ENCODE results near the gene CREM. TPM values are rescaled to one million over a fixed set of nuclear protein-coding genes. Genes with fewer than 3 reads are reported as not detected.

The CREM gene
- total and polyA plus RNA-seq, 7 donors, result 25.9 to 76.0 (median 37.5) TPM

- Histone ChIP-seq H3K4me1 (peaks cover 0 to 19% (median 10%) of the 10 kb centered on the region in 4 donors), H3K27ac (peak overlapping the region in 1 of 4 donors; percentile 6), H3K36me3 (no peaks in the 10 kb centered on the region), H3K27me3 (no peaks in the 10 kb centered on the region), H3K9me3 (no peaks in the 10 kb centered on the region), H3K4me3 (no peak overlapping the region)
- TF ChIP-seq CTCF (IDR thresholded peaks at IDR 0.05), result no peak
- no peak for TF ChIP-seq POLR2A (IDR thresholded peaks at IDR 0.05)
- TF ChIP-seq POLR2AphosphoS5 (IDR thresholded peaks at IDR 0.05), result no peak
- TF ChIP-seq EP300 (IDR thresholded peaks at IDR 0.05), result no peak
- 71 to 84% methylated on average over 6 of the region's 6 CpGs for WGBS, 2 donors
- DNase-seq, result no peak
- intact Hi-C loops (cut with DNase I), result no loop called here
Observed at GRCh38 chr10:35124540-35124939, 2.1 kb upstream of the CREM start.

- H3K27ac ChIP-seq, result peak overlapping the region; percentile 97 to 100 (median 98)
- H3K4me3 ChIP-seq, result peak overlapping the region; percentile 66 to 98 (median 83)
- WGBS, 2 donors, result 63 to 66% methylated on average over 13 of the region's 13 CpGs
- no peak for DNase-seq
- H3K4me1 ChIP-seq, result peaks cover 0 to 24% (median 13%) of the 10 kb centered on the region in 4 donors
- no peaks in the 10 kb centered on the region for H3K9me3 ChIP-seq
- H3K36me3 ChIP-seq, result no peaks in the 10 kb centered on the region
- intact Hi-C loops (cut with DNase I), result loop anchor here (1.0 to 5.0 kb wide), 2 partner anchors 36 to 211 kb away; partner anchors contain the start of genes CCNY and CUL2
- TF ChIP-seq EP300 (IDR thresholded peaks at IDR 0.05) (no peak), POLR2AphosphoS5 (IDR thresholded peaks at IDR 0.05) (no peak), CTCF (IDR thresholded peaks at IDR 0.05) (no peak)
- no peaks in the 10 kb centered on the region for H3K27me3 ChIP-seq
Observed at GRCh38 chr10:35126062-35126529, 550 bp upstream of the CREM start.

- Histone ChIP-seq H3K27ac (peak overlapping the region; percentile 97 to 100 (median 98)), H3K4me3 (peak overlapping the region; percentile 66 to 98 (median 83)), H3K4me1 (peaks cover 0 to 28% (median 13%) of the 10 kb centered on the region in 4 donors), H3K27me3 (no peaks in the 10 kb centered on the region), H3K36me3 (no peaks in the 10 kb centered on the region), H3K9me3 (no peaks in the 10 kb centered on the region)
- TF ChIP-seq POLR2AphosphoS5 (IDR thresholded peaks at IDR 0.05), result peak in 3 of 4 donors; percentile 27 to 47 (median 38)
- TF ChIP-seq EP300 (IDR thresholded peaks at IDR 0.05), result no peak
- TF ChIP-seq POLR2A (IDR thresholded peaks at IDR 0.05), result no peak
- no peak for TF ChIP-seq CTCF (IDR thresholded peaks at IDR 0.05)
- intact Hi-C loops (cut with DNase I), result loop anchor here (1.0 to 5.0 kb wide), 2 partner anchors 68 to 210 kb away; partner anchors contain the start of gene CCNY
- 0% methylated on average over 56 of the region's 56 CpGs for WGBS, 2 donors
- DNase-seq, result peak; percentile 87
Observed at GRCh38 chr10:35127289-35127891, 744 bp downstream of the CREM start.

GRCh38 chr10:35129185-35129674, 2.6 kb downstream of the CREM start:
- intact Hi-C loops (cut with DNase I), result loop anchor here (5.0 kb wide), 1 partner anchor 208 kb away; the partner anchor contains the start of gene CCNY
- peak overlapping the region in 1 of 4 donors; percentile 97 for H3K27ac ChIP-seq
- DNase-seq, result no peak
- no peaks in the 10 kb centered on the region for H3K36me3 ChIP-seq
- peaks cover 0 to 28% (median 13%) of the 10 kb centered on the region in 4 donors for H3K4me1 ChIP-seq
- TF ChIP-seq POLR2AphosphoS5 (IDR thresholded peaks at IDR 0.05) (no peak), CTCF (IDR thresholded peaks at IDR 0.05) (no peak), EP300 (IDR thresholded peaks at IDR 0.05) (no peak), POLR2A (IDR thresholded peaks at IDR 0.05) (no peak)
- H3K27me3 ChIP-seq, result no peaks in the 10 kb centered on the region
- WGBS, 2 donors, result 95 to 98% methylated on average over 1 of the region's 1 CpG
- no peak overlapping the region for H3K4me3 ChIP-seq
- no peaks in the 10 kb centered on the region for H3K9me3 ChIP-seq

Measured in sigmoid colon (tissue), 7 donors.